Activated naive CD8-positive, alpha-beta T cell treated with anti-CD3 and anti-CD28 coated beads, Interleukin-2, amount 50 U/mL, for 16 hours (primary cell): Measurements from ENCODE around the gene DENND2C.
A peak's percentile ranks its signal among the peaks of the same experiment; 100 is the strongest.

Source experiments
- DNase-seq: peaks from one replicate; pipeline ENCODE4 v3.0.0-alpha.2; 2020; ENCODE audit warnings: low read depth, low spot score

DENND2C gene

GRCh38 chr1:114685851-114686250 lies 16.0 kb upstream of the DENND2C start:
- no peak for DNase-seq

- no peak for DNase-seq
These were observed 7.8 kb upstream of the DENND2C start for GRCh38 chr1:114677691-114678090.

GRCh38 chr1:114676115-114676514 lies 6.3 kb upstream of the DENND2C start:
- DNase-seq = no peak

- DNase-seq = no peak
These were observed 2.1 kb upstream of the DENND2C start for GRCh38 chr1:114671939-114672275.

GRCh38 chr1:114671011-114671938 lies 1.4 kb upstream of the DENND2C start:
- no peak for DNase-seq

- DNase-seq = peak; percentile 83
These were observed 498 bp upstream of the DENND2C start for GRCh38 chr1:114670083-114671010.

GRCh38 chr1:114668784-114669561 lies 876 bp downstream of the DENND2C start:
- no peak for DNase-seq

- no peak for DNase-seq
These were observed 1.5 kb downstream of the DENND2C start for GRCh38 chr1:114668373-114668772.

GRCh38 chr1:114666954-114667353 lies 2.9 kb downstream of the DENND2C start:
- DNase-seq = no peak

- DNase-seq = no peak
These were observed 9.6 kb downstream of the DENND2C start for GRCh38 chr1:114660238-114660637.

- DNase-seq = no peak
These were observed 18.0 kb downstream of the DENND2C start for GRCh38 chr1:114651893-114652292.

- no peak for DNase-seq
These were observed 21.3 kb downstream of the DENND2C start for GRCh38 chr1:114648503-114648902.

GRCh38 chr1:114641377-114641776 lies 28.5 kb downstream of the DENND2C start:
- no peak for DNase-seq

- DNase-seq = no peak
These were observed 30.9 kb downstream of the DENND2C start for GRCh38 chr1:114638910-114639309.

GRCh38 chr1:114632427-114632826 lies 37.4 kb downstream of the DENND2C start:
- DNase-seq = no peak

- no peak for DNase-seq
These were observed 42.7 kb downstream of the DENND2C start for GRCh38 chr1:114627107-114627506.

GRCh38 chr1:114623364-114623763 lies 46.5 kb downstream of the DENND2C start:
- no peak for DNase-seq

- DNase-seq = no peak
These were observed 49.4 kb downstream of the DENND2C start for GRCh38 chr1:114620419-114620818.

- DNase-seq = no peak
These were observed 51.2 kb downstream of the DENND2C start for GRCh38 chr1:114618606-114619005.

GRCh38 chr1:114610546-114611245 lies 59.2 kb downstream of the DENND2C start:
- DNase-seq = no peak

GRCh38 chr1:114609826-114610225 lies 60.0 kb downstream of the DENND2C start:
- no peak for DNase-seq
